ENCODE data around the gene TSC22D4.

TSC22D4 gene

DNA sequence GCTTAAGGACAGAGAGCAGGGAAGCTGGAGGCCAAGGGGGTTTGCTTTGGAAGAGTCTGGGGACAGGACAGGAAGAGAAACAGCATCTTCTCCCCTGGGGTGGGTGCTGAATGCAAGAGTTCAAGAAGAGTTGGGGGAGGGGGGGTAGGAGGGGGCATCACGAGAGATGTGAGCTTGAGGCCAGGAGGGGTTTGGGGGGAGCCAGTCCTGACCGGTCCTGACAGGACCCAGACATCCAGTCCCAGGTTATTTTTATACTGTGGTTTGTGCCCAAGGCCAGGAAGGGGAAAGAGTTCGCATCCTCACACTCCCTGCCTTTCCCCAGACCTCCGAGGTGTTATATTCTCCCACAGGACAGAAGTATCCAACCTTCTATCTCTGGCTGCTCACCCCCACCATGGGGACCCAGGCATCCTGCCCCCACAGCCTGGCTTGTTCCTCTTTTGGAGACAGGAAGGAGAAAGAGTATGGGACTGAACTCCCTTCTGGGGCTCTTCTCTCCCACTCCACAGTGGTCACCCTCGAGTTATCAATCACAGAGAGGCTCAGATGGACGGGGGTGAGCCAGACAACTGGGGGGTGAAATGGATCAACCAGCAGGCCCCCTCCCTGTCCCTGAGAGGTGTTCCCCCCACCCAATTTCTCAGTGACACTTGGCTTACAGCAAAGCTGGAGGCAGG is 2.8 kb downstream of the TSC22D4 start:
- POLR2A ChIA-PET = no interaction called here
- no peak for DNase-seq (ENCODE audit: extremely low spot score)
- CTCF ChIA-PET = no interaction called here
- TF ChIP-seq SUZ12 (IDR thresholded peaks at IDR 0.05) (no peak), ZNF384 (IDR thresholded peaks at IDR 0.05) (no peak), NFRKB (IDR thresholded peaks at IDR 0.05) (no peak), FOXM1 (IDR thresholded peaks at IDR 0.05; ENCODE audit: borderline replicate concordance) (no peak), HDGF (IDR thresholded peaks at IDR 0.05; ENCODE audit: borderline replicate concordance) (no peak), CTBP1 (IDR thresholded peaks at IDR 0.05; ENCODE audit: borderline replicate concordance) (no peak), FOXA1 (IDR thresholded peaks at IDR 0.05) (no peak), BHLHE40 (IDR thresholded peaks at IDR 0.05; ENCODE audit: borderline replicate concordance) (no peak), PKNOX1 (IDR thresholded peaks at IDR 0.05) (no peak), ELF4 (IDR thresholded peaks at IDR 0.05) (no peak), SP1 (IDR thresholded peaks at IDR 0.05) (no peak)

GRCh38 chr7:100475549-100475948 is 3.5 kb downstream of the TSC22D4 start:
- TF ChIP-seq PKNOX1 (IDR thresholded peaks at IDR 0.05) (no peak), BHLHE40 (IDR thresholded peaks at IDR 0.05; ENCODE audit: borderline replicate concordance) (no peak), LEF1 (IDR thresholded peaks at IDR 0.05; ENCODE audit: borderline replicate concordance) (no peak), FOXA1 (IDR thresholded peaks at IDR 0.05) (no peak), TARDBP (IDR thresholded peaks at IDR 0.05) (no peak)
- CTCF ChIA-PET = no interaction called here
- POLR2A ChIA-PET = interaction anchor here (2.1 kb wide), 1 partner anchor 230 kb away, joined by 5 read pairs; the partner anchor contains the start of gene POP7
- DNase-seq (ENCODE audit: extremely low spot score) = no peak

- POLR2A ChIA-PET = no interaction called here
- TF ChIP-seq PKNOX1 (IDR thresholded peaks at IDR 0.05) (no peak), ZNF384 (IDR thresholded peaks at IDR 0.05) (no peak), BHLHE40 (IDR thresholded peaks at IDR 0.05; ENCODE audit: borderline replicate concordance) (no peak), ARNT (IDR thresholded peaks at IDR 0.05) (no peak), HDGF (IDR thresholded peaks at IDR 0.05; ENCODE audit: borderline replicate concordance) (no peak), LEF1 (IDR thresholded peaks at IDR 0.05; ENCODE audit: borderline replicate concordance) (no peak), FOXM1 (IDR thresholded peaks at IDR 0.05; ENCODE audit: borderline replicate concordance) (no peak), TARDBP (IDR thresholded peaks at IDR 0.05) (no peak), SUZ12 (IDR thresholded peaks at IDR 0.05) (no peak), FOXA1 (IDR thresholded peaks at IDR 0.05) (no peak), L3MBTL2 (conservative IDR thresholded peaks at IDR 0.05) (no peak), CTBP1 (IDR thresholded peaks at IDR 0.05; ENCODE audit: borderline replicate concordance) (no peak), ELF4 (IDR thresholded peaks at IDR 0.05) (no peak)
- DNase-seq (ENCODE audit: extremely low spot score) = no peak
- CTCF ChIA-PET = no interaction called here
Observed at GRCh38 chr7:100472854-100473499, 6.0 kb downstream of the TSC22D4 start.

- CTCF ChIA-PET = no interaction called here
- TF ChIP-seq PKNOX1 (IDR thresholded peaks at IDR 0.05) (no peak), HDGF (IDR thresholded peaks at IDR 0.05; ENCODE audit: borderline replicate concordance) (no peak), ZNF384 (IDR thresholded peaks at IDR 0.05) (no peak), L3MBTL2 (conservative IDR thresholded peaks at IDR 0.05) (no peak), NFRKB (IDR thresholded peaks at IDR 0.05) (no peak), FOXM1 (IDR thresholded peaks at IDR 0.05; ENCODE audit: borderline replicate concordance) (no peak), FOXK2 (IDR thresholded peaks at IDR 0.05) (no peak), ARNT (IDR thresholded peaks at IDR 0.05) (no peak), ELF4 (IDR thresholded peaks at IDR 0.05) (no peak), TARDBP (IDR thresholded peaks at IDR 0.05) (no peak), SP1 (IDR thresholded peaks at IDR 0.05) (no peak), FOXA1 (IDR thresholded peaks at IDR 0.05) (no peak), SUZ12 (IDR thresholded peaks at IDR 0.05) (no peak), CTBP1 (IDR thresholded peaks at IDR 0.05; ENCODE audit: borderline replicate concordance) (no peak), BHLHE40 (IDR thresholded peaks at IDR 0.05; ENCODE audit: borderline replicate concordance) (no peak), LEF1 (IDR thresholded peaks at IDR 0.05; ENCODE audit: borderline replicate concordance) (no peak)
- POLR2A ChIA-PET = no interaction called here
- DNase-seq (ENCODE audit: extremely low spot score) = no peak
Observed at GRCh38 chr7:100472121-100472851, 6.7 kb downstream of the TSC22D4 start.

GRCh38 chr7:100471021-100471420 is 8.0 kb downstream of the TSC22D4 start:
- ChIA-PET POLR2A (no interaction called here), CTCF (no interaction called here)
- no peak for DNase-seq (ENCODE audit: extremely low spot score)
- TF ChIP-seq ZNF384 (IDR thresholded peaks at IDR 0.05) (no peak), PKNOX1 (IDR thresholded peaks at IDR 0.05) (no peak), HDGF (IDR thresholded peaks at IDR 0.05; ENCODE audit: borderline replicate concordance) (no peak), SP1 (IDR thresholded peaks at IDR 0.05) (no peak), TARDBP (IDR thresholded peaks at IDR 0.05) (no peak), NFRKB (IDR thresholded peaks at IDR 0.05) (no peak), L3MBTL2 (conservative IDR thresholded peaks at IDR 0.05) (no peak), CTBP1 (IDR thresholded peaks at IDR 0.05; ENCODE audit: borderline replicate concordance) (no peak), BHLHE40 (IDR thresholded peaks at IDR 0.05; ENCODE audit: borderline replicate concordance) (no peak), FOXM1 (IDR thresholded peaks at IDR 0.05; ENCODE audit: borderline replicate concordance) (no peak)
